Superior temporal gyrus (tissue), 1 donor: Measurements from ENCODE around the gene ATP4B.
"Not testable (repeated sequence)": the region's sequence is repeated elsewhere in the genome, so short reads cannot be mapped to it uniquely, and the experiment has no call there.

Experiments
- DNase-seq: peaks from one replicate; pipeline ENCODE4 v3.0.0-alpha.2; 2016; ENCODE audit errors: extremely low spot score

The ATP4B gene

GRCh38 chr13:113625965-113626721 is 31.9 kb downstream of the ATP4B start:
- DNase-seq, result no peak

GRCh38 chr13:113624640-113625304 is 33.2 kb downstream of the ATP4B start:
- DNase-seq, result not testable (repeated sequence)

GRCh38 chr13:113624235-113624587 is 33.8 kb downstream of the ATP4B start:
- DNase-seq, result no peak

- DNase-seq, result no peak
Observed at GRCh38 chr13:113623491-113624234, 34.3 kb downstream of the ATP4B start.

GRCh38 chr13:113622791-113623490 is 35.1 kb downstream of the ATP4B start:
- DNase-seq, result no peak

- DNase-seq, result not testable (repeated sequence)
Observed at GRCh38 chr13:113621986-113622550, 35.9 kb downstream of the ATP4B start.

GRCh38 chr13:113621498-113621897 is 36.5 kb downstream of the ATP4B start:
- not testable (repeated sequence) for DNase-seq

- DNase-seq, result no peak
Observed at GRCh38 chr13:113621046-113621445, 37.0 kb downstream of the ATP4B start.

GRCh38 chr13:113620036-113620796 is 37.8 kb downstream of the ATP4B start:
- DNase-seq, result no peak

GRCh38 chr13:113618455-113618854 is 39.5 kb downstream of the ATP4B start:
- no peak for DNase-seq

GRCh38 chr13:113617961-113618360 is 40.0 kb downstream of the ATP4B start:
- no peak for DNase-seq

GRCh38 chr13:113616991-113617749 is 40.8 kb downstream of the ATP4B start:
- DNase-seq, result no peak

GRCh38 chr13:113616281-113616906 is 41.6 kb downstream of the ATP4B start:
- DNase-seq, result no peak

- no peak for DNase-seq
Observed at GRCh38 chr13:113613789-113614379, 44.1 kb downstream of the ATP4B start.

GRCh38 chr13:113612607-113613006 is 45.4 kb downstream of the ATP4B start:
- no peak for DNase-seq

GRCh38 chr13:113611996-113612395 is 46.0 kb downstream of the ATP4B start:
- no peak for DNase-seq

GRCh38 chr13:113610266-113610665 is 47.7 kb downstream of the ATP4B start:
- no peak for DNase-seq

GRCh38 chr13:113609616-113610015 is 48.4 kb downstream of the ATP4B start:
- no peak for DNase-seq

- DNase-seq, result no peak
Observed at GRCh38 chr13:113608967-113609533, 48.9 kb downstream of the ATP4B start.
